ENCODE data around the gene OPN3.

DNA sequence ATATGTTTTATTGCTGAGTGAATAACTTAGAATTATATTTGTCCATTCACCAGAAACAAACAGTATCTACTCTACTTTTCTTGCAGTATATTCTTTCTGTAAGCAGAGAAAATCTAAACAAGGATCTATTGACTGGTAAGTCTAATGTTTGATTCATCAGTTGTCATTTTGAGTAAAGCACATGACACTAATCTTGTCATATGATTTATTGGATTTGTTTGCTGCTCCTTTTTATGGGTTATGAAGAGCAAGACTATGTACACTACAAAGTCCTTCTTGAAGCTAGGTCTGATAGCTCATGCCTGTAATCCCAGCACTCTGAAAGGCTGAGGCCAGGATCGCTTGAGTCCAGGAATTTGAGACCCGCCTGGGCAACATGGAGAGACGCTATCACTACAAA is 84.6 kb downstream of the OPN3 start:
- TF ChIP-seq EZH2 (IDR thresholded peaks at IDR 0.05; ENCODE audit: borderline replicate concordance, insufficient read depth, low read length, poor library complexity, severe bottlenecking) (no peak), POLR2AphosphoS5 (IDR thresholded peaks at IDR 0.05) (no peak)

All from neural cell (in vitro differentiated cells).